CD8-positive, alpha-beta memory T cell (primary cell): ENCODE results near the gene CD22. TPM values are rescaled to one million over a fixed set of nuclear protein-coding genes. Genes with fewer than 3 reads are reported as not detected.

ENCODE experiments used
- CTCF ChIA-PET: fragments of 350-600 bp; sonication (Branson Sonifier 250); formaldehyde crosslinking; loops from one replicate; lab custom pipeline; 2021; ENCODE audit warnings: antibody characterized with exemption; lab: Charles Lee
- POLR2A ChIA-PET: fragments of 350-600 bp; sonication (Branson Sonifier 250); formaldehyde crosslinking; loops from one replicate; lab custom pipeline; 2021; ENCODE audit warnings: antibody characterized with exemption; lab: Charles Lee
- DNase-seq, 5 donors: peaks; one replicate each; pipeline versions ENCODE4 v3.0.0 to v3.0.0-alpha.2; 2020 to 2022; ENCODE audit warnings: mixed read lengths in 1 of 5
- H3K27ac ChIP-seq: one replicate; pipeline ENCODE4 v1.7.0; 2013; ENCODE audit warnings: low read depth, mild to moderate bottlenecking, low read length, moderate library complexity
- H3K27me3 ChIP-seq: 2 replicates; pipeline ENCODE4 v1.7.0; 2013; ENCODE audit warnings: low read length, mild to moderate bottlenecking; ENCODE audit not compliant: insufficient read depth, poor library complexity, severe bottlenecking
- H3K36me3 ChIP-seq: 2 replicates; pipeline ENCODE4 v1.7.0; 2013; ENCODE audit warnings: mild to moderate bottlenecking, low read length, moderate library complexity; ENCODE audit not compliant: insufficient read depth
- H3K4me1 ChIP-seq: 2 replicates; pipeline ENCODE4 v1.7.0; 2013; ENCODE audit warnings: mild to moderate bottlenecking, low read length, moderate library complexity; ENCODE audit not compliant: insufficient read depth
- H3K4me3 ChIP-seq: 2 replicates; pipeline ENCODE4 v1.7.0; 2013; ENCODE audit warnings: mild to moderate bottlenecking, low read length
- H3K9me3 ChIP-seq: 2 replicates; pipeline ENCODE4 v1.7.0; 2013; ENCODE audit warnings: mild to moderate bottlenecking, low read length
- H3K27ac Mint-ChIP-seq, 8 donors: one replicate each; pipeline ENCODE4 v1.8.0; 2020 to 2021; ENCODE audit warnings: mixed read lengths in 8 of 8, mild to moderate bottlenecking in 6 of 8, inconsistent platforms in 3 of 8, moderate library complexity in 3 of 8
- H3K27me3 Mint-ChIP-seq, 2 donors: one replicate each; pipeline ENCODE4 v1.8.0; 2020 to 2021; ENCODE audit warnings: mixed read lengths in 2 of 2, mild to moderate bottlenecking in 1 of 2, moderate library complexity in 1 of 2
- H3K36me3 Mint-ChIP-seq, 3 donors: one replicate each; pipeline ENCODE4 v1.8.0; 2020 to 2021; ENCODE audit warnings: mixed read lengths in 3 of 3, inconsistent platforms in 1 of 3, mild to moderate bottlenecking in 1 of 3
- H3K4me1 Mint-ChIP-seq, 3 donors: one replicate each; pipeline ENCODE4 v1.8.0; 2020 to 2021; ENCODE audit warnings: mixed read lengths in 3 of 3, inconsistent platforms in 1 of 3, mild to moderate bottlenecking in 1 of 3
- H3K4me3 Mint-ChIP-seq, 7 donors: one replicate each; pipeline ENCODE4 v1.8.0; 2020 to 2021; ENCODE audit warnings: mixed read lengths in 7 of 7, mild to moderate bottlenecking in 6 of 7, moderate library complexity in 4 of 7, inconsistent platforms in 2 of 7
- H3K9me3 Mint-ChIP-seq, 5 donors: one replicate each; pipeline ENCODE4 v1.8.0; 2020 to 2022; ENCODE audit warnings: mixed read lengths in 5 of 5, mild to moderate bottlenecking in 3 of 5, moderate library complexity in 2 of 5, inconsistent platforms in 1 of 5
- polyA plus RNA-seq: library from polyadenylated mRNA; unstranded; fragments of 300-500 nt; fragmentation: Illumina TruSeq; gene quantifications from one replicate; pipeline ENCODE4 v1.2.3, GENCODE V29; 2021
- total RNA-seq, 2 experiments: library from RNA; stranded (reverse); gene quantifications; one replicate each; pipeline ENCODE4 v1.2.3, GENCODE V29; 2021

The CD22 gene
- total and polyA plus RNA-seq, 3 experiments from 2014 or later = 0.09 TPM; not detected in 2

- Histone ChIP-seq H3K4me3 (no peak overlapping the region), H3K36me3 (no peaks in the 10 kb centered on the region), H3K27me3 (no peaks in the 10 kb centered on the region), H3K9me3 (no peaks in the 10 kb centered on the region), H3K27ac (no peak overlapping the region), H3K4me1 (no peaks in the 10 kb centered on the region)
- Mint-ChIP-seq H3K4me3 (no peak overlapping the region), H3K9me3 (no peaks in the 10 kb centered on the region), H3K27ac (peak overlapping the region in 1 of 8 donors; percentile 21), H3K4me1 (no peaks in the 10 kb centered on the region), H3K27me3 (peaks cover 4 to 8% of the 10 kb centered on the region in 2 donors), H3K36me3 (no peaks in the 10 kb centered on the region)
- no peak for DNase-seq
- CTCF ChIA-PET = interaction anchor here (0.6 kb wide), 1 partner anchor 27 kb away, joined by 3 read pairs; no protein-coding TSS in a partner anchor
- POLR2A ChIA-PET = no interaction called here
Observed at GRCh38 chr19:35311901-35312665, 16.9 kb upstream of the CD22 start.

DNA sequence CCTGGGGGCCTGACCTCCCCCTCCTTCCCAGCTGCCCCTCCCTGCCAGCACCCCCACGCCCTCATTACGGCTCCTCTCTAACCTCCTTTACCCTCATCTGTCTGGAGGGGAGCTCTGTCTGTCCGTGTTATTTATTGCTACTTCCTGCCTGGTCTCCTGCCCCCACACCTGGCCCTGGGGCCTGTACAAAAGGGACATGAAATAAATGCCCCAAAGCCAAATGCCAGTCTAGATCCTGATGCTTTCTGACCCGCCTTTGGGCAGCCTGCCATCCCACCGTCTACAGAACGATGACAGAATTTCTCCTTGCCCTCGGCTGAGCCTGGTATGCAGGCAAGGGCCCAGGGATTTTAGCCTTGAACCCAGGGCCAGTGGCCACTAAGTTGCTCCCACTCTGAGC lies 15.4 kb upstream of the CD22 start:
- H3K27me3 ChIP-seq = no peaks in the 10 kb centered on the region
- Mint-ChIP-seq H3K36me3 (no peaks in the 10 kb centered on the region), H3K4me1 (peaks cover 0 to 1% (median 0%) of the 10 kb centered on the region in 3 donors), H3K4me3 (no peak overlapping the region), H3K27ac (no peak overlapping the region), H3K9me3 (no peaks in the 10 kb centered on the region), H3K27me3 (peaks cover 4% of the 10 kb centered on the region in 2 donors)
- H3K4me1 ChIP-seq = no peaks in the 10 kb centered on the region
- no peak for DNase-seq
- no peaks in the 10 kb centered on the region for H3K9me3 ChIP-seq
- POLR2A ChIA-PET = no interaction called here
- H3K36me3 ChIP-seq = no peaks in the 10 kb centered on the region
- no peak overlapping the region for H3K27ac ChIP-seq
- H3K4me3 ChIP-seq = no peak overlapping the region
- CTCF ChIA-PET = no interaction called here

GRCh38 chr19:35314031-35314430 lies 15.0 kb upstream of the CD22 start:
- H3K9me3 Mint-ChIP-seq = no peaks in the 10 kb centered on the region
- ChIA-PET POLR2A (no interaction called here), CTCF (no interaction called here)
- no peak overlapping the region for H3K4me3 Mint-ChIP-seq
- Histone ChIP-seq H3K9me3 (no peaks in the 10 kb centered on the region), H3K4me3 (no peak overlapping the region), H3K36me3 (no peaks in the 10 kb centered on the region), H3K27ac (no peak overlapping the region), H3K27me3 (no peaks in the 10 kb centered on the region), H3K4me1 (no peaks in the 10 kb centered on the region)
- peaks cover 4 to 8% of the 10 kb centered on the region in 2 donors for H3K27me3 Mint-ChIP-seq
- no peak overlapping the region for H3K27ac Mint-ChIP-seq
- no peak for DNase-seq
- H3K36me3 Mint-ChIP-seq = no peaks in the 10 kb centered on the region
- H3K4me1 Mint-ChIP-seq = peaks cover 2 to 5% (median 3%) of the 10 kb centered on the region in 3 donors

- Mint-ChIP-seq H3K9me3 (no peaks in the 10 kb centered on the region), H3K4me1 (peaks cover 2 to 6% (median 3%) of the 10 kb centered on the region in 3 donors), H3K4me3 (no peak overlapping the region), H3K27ac (no peak overlapping the region), H3K27me3 (peaks cover 4 to 8% of the 10 kb centered on the region in 2 donors), H3K36me3 (no peaks in the 10 kb centered on the region)
- ChIA-PET CTCF (no interaction called here), POLR2A (no interaction called here)
- no peak overlapping the region for H3K4me3 ChIP-seq
- DNase-seq = no peak
- H3K4me1 ChIP-seq = no peaks in the 10 kb centered on the region
- H3K9me3 ChIP-seq = no peaks in the 10 kb centered on the region
- no peak overlapping the region for H3K27ac ChIP-seq
- no peaks in the 10 kb centered on the region for H3K27me3 ChIP-seq
- no peaks in the 10 kb centered on the region for H3K36me3 ChIP-seq
Observed at GRCh38 chr19:35314858-35315470, 14.0 kb upstream of the CD22 start.

- no peaks in the 10 kb centered on the region for H3K4me1 ChIP-seq
- no peak for DNase-seq
- H3K27me3 ChIP-seq = no peaks in the 10 kb centered on the region
- H3K4me3 ChIP-seq = no peak overlapping the region
- H3K36me3 ChIP-seq = no peaks in the 10 kb centered on the region
- H3K36me3 Mint-ChIP-seq = no peaks in the 10 kb centered on the region
- no peaks in the 10 kb centered on the region for H3K9me3 ChIP-seq
- no peak overlapping the region for H3K27ac Mint-ChIP-seq
- H3K4me3 Mint-ChIP-seq = no peak overlapping the region
- ChIA-PET POLR2A (no interaction called here), CTCF (no interaction called here)
- H3K4me1 Mint-ChIP-seq = peaks cover 2 to 6% (median 3%) of the 10 kb centered on the region in 3 donors
- H3K9me3 Mint-ChIP-seq = no peaks in the 10 kb centered on the region
- H3K27me3 Mint-ChIP-seq = peaks cover 5 to 6% of the 10 kb centered on the region in 2 donors
- H3K27ac ChIP-seq = no peak overlapping the region
Observed at GRCh38 chr19:35315883-35316282, 13.1 kb upstream of the CD22 start.

- ChIA-PET CTCF (no interaction called here), POLR2A (no interaction called here)
- Mint-ChIP-seq H3K4me3 (no peak overlapping the region), H3K9me3 (peaks cover 0 to 2% (median 0%) of the 10 kb centered on the region in 5 donors), H3K4me1 (peaks cover 2 to 6% (median 3%) of the 10 kb centered on the region in 3 donors), H3K36me3 (no peaks in the 10 kb centered on the region), H3K27me3 (peaks cover 5 to 7% of the 10 kb centered on the region in 2 donors), H3K27ac (no peak overlapping the region)
- Histone ChIP-seq H3K27me3 (no peaks in the 10 kb centered on the region), H3K27ac (no peak overlapping the region), H3K4me1 (no peaks in the 10 kb centered on the region), H3K36me3 (no peaks in the 10 kb centered on the region), H3K4me3 (no peak overlapping the region), H3K9me3 (no peaks in the 10 kb centered on the region)
- no peak for DNase-seq
Observed at GRCh38 chr19:35316560-35316959, 12.4 kb upstream of the CD22 start.

GRCh38 chr19:35317464-35318043 lies 11.4 kb upstream of the CD22 start:
- H3K4me1 ChIP-seq = no peaks in the 10 kb centered on the region

More at GRCh38 chr19:35317464-35318043, 11.4 kb upstream of the CD22 start:
- H3K36me3 ChIP-seq = no peaks in the 10 kb centered on the region
- ChIA-PET POLR2A (no interaction called here), CTCF (no interaction called here)
- no peaks in the 10 kb centered on the region for H3K27me3 ChIP-seq
- Mint-ChIP-seq H3K4me1 (peaks cover 2 to 6% (median 3%) of the 10 kb centered on the region in 3 donors), H3K4me3 (no peak overlapping the region), H3K36me3 (no peaks in the 10 kb centered on the region), H3K27me3 (peaks cover 8 to 9% of the 10 kb centered on the region in 2 donors), H3K9me3 (peaks cover 0 to 9% (median 0%) of the 10 kb centered on the region in 5 donors), H3K27ac (peak overlapping the region in 2 of 8 donors; percentile 47 to 89)
- no peak overlapping the region for H3K27ac ChIP-seq
- DNase-seq = no peak
- no peaks in the 10 kb centered on the region for H3K9me3 ChIP-seq
- no peak overlapping the region for H3K4me3 ChIP-seq
